Transverse colon (tissue), 4 donors: ENCODE results near the gene SUSD6. TPM values are rescaled to one million over a fixed set of nuclear protein-coding genes. Genes with fewer than 3 reads are reported as not detected.

Source experiments
- DNase-seq: peaks from one replicate; pipeline ENCODE4 v3.0.0-alpha.2; 2019
- H3K27ac ChIP-seq, 4 donors: fragments of 200-600 bp; sonication (generic); 2 replicates each; pipeline ENCODE4 v1.5.1; 2016 to 2018; ENCODE audit warnings: inconsistent platforms in 4 of 4
- H3K27me3 ChIP-seq: fragments of 200-600 bp; sonication (generic); 2 replicates; pipeline ENCODE4 v1.5.1; 2017; ENCODE audit warnings: inconsistent platforms
- H3K36me3 ChIP-seq, 4 donors: fragments of 200-600 bp; sonication (generic); 2 replicates each; pipeline ENCODE4 v1.5.1; 2017 to 2019; ENCODE audit warnings: inconsistent platforms in 4 of 4
- H3K4me1 ChIP-seq, 4 donors: fragments of 200-600 bp; sonication (generic); 2 replicates each; pipeline ENCODE4 v1.5.1; 2017 to 2020; ENCODE audit warnings: inconsistent platforms in 4 of 4
- H3K4me3 ChIP-seq, 4 donors: fragments of 200-600 bp; sonication (generic); 1 replicate in 1 of 4; 2 replicates in 3 of 4; pipeline versions ENCODE4 v1.5.1 to v1.6.1; 2017 to 2019; ENCODE audit warnings: inconsistent platforms in 4 of 4
- H3K9me3 ChIP-seq, 2 donors: fragments of 200-600 bp; sonication (generic); 2 replicates each; pipeline ENCODE4 v1.5.1; 2017 to 2019; ENCODE audit warnings: inconsistent platforms in 2 of 2
- EP300 ChIP-seq: sonication (generic); formaldehyde crosslinking; IDR thresholded peaks from one replicate; pipeline ENCODE4 v1.6.1; 2017; ENCODE audit warnings: antibody characterized with exemption, low read depth
- POLR2A ChIP-seq: fragments of 450-650 bp; IDR thresholded peaks from one replicate; pipeline ENCODE4 v1.6.1; 2016; ENCODE audit warnings: antibody characterized with exemption, mild to moderate bottlenecking, moderate library complexity
- POLR2AphosphoS5 ChIP-seq, 3 donors: sonication (generic); formaldehyde crosslinking; IDR thresholded peaks; one replicate each; pipeline ENCODE4 v1.6.1; 2016; ENCODE audit warnings: antibody characterized with exemption in 3 of 3
- WGBS, 2 donors: methylation state at CpG; one replicate each; pipeline ENCODE4 v1.1.5; 2018; ENCODE audit warnings: low coverage in 1 of 2; 5-methylcytosine and 5-hydroxymethylcytosine counted together
- in situ Hi-C, 4 donors: fragments of 200-750 bp; cut with MboI; loops; one replicate each; pipeline versions ENCODE4 v1.15.0 to v1.15.1; 2017; ENCODE audit warnings: low sequenced_read_pairs in 3 of 4, low pct_ligation_motif_present in 1 of 4, low pct_unique_long_range_greater_than_20kb in 1 of 4
- intact Hi-C: fragments of 100-400 bp; cut with DNase I; formaldehyde crosslinking; loops from one replicate; pipeline ENCODE4 v1.15.1; 2023; ENCODE audit warnings: low total_unique reads
- total RNA-seq, 4 donors: library from RNA; depleted of rRNA; stranded (reverse); fragments of >200 nt; gene quantifications; one replicate each; pipeline ENCODE4 v1.1.0, GENCODE V29; 2016
- TF ChIP-seq, protein P1 (sequence below), 5 experiments: fragments of 200-600 bp in 3 of 5; fragments of 450-650 bp in 2 of 5; sonication (generic) in 3 of 5; IDR thresholded peaks; 1 replicate in 2 of 5; 2 replicates in 3 of 5; pipeline ENCODE4 v1.5.1; 2016 to 2017; ENCODE audit warnings: antibody characterized with exemption in 5 of 5, inconsistent platforms in 3 of 5, mild to moderate bottlenecking in 2 of 5, moderate library complexity in 1 of 5

Gene SUSD6
- total RNA-seq, 4 donors from 2014 or later = 29.1 to 159 (median 95.0) TPM

DNA sequence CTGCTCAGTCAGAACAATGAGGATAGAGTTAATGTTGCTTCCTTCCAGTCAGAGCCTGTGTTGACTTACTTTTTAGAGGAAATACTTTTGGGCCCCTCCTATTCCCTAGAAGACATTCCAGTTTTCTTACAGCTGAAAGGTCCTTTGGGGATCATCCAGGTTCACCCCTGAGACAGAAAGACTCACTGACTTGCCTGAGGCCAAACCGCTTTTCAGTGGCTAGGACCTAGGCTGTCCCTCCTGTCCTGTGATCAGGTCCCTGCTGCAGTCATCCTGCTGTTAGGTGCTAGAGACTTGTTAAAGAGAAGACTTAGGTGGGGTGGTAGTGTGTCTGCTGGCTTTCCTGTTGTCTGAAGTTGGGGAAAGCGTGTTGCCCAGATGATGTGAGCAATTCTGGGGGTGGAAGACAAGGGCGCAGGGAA lies 39.6 kb downstream of the SUSD6 start:
- Histone ChIP-seq H3K27me3 (no peaks in the 10 kb centered on the region), H3K36me3 (no peaks in the 10 kb centered on the region), H3K27ac (peak overlapping the region; percentile 77 to 91 (median 85)), H3K4me1 (peaks cover 58 to 88% (median 77%) of the 10 kb centered on the region in 4 donors), H3K9me3 (no peaks in the 10 kb centered on the region), H3K4me3 (no peak overlapping the region)
- TF ChIP-seq EP300 = no peak
- peak in 1 of 3 donors; percentile 18 for TF ChIP-seq POLR2AphosphoS5 (IDR thresholded peaks at IDR 0.05)
- TF ChIP-seq, protein P1, sequence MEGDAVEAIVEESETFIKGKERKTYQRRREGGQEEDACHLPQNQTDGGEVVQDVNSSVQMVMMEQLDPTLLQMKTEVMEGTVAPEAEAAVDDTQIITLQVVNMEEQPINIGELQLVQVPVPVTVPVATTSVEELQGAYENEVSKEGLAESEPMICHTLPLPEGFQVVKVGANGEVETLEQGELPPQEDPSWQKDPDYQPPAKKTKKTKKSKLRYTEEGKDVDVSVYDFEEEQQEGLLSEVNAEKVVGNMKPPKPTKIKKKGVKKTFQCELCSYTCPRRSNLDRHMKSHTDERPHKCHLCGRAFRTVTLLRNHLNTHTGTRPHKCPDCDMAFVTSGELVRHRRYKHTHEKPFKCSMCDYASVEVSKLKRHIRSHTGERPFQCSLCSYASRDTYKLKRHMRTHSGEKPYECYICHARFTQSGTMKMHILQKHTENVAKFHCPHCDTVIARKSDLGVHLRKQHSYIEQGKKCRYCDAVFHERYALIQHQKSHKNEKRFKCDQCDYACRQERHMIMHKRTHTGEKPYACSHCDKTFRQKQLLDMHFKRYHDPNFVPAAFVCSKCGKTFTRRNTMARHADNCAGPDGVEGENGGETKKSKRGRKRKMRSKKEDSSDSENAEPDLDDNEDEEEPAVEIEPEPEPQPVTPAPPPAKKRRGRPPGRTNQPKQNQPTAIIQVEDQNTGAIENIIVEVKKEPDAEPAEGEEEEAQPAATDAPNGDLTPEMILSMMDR (IDR thresholded peaks at IDR 0.05) = no peak
- intact Hi-C loops = no loop called here
- WGBS, 2 donors = 62 to 79% methylated on average over 2 to 3 of the region's 3 CpGs
- no peak for DNase-seq
- in situ Hi-C loops = no loop called here

DNA sequence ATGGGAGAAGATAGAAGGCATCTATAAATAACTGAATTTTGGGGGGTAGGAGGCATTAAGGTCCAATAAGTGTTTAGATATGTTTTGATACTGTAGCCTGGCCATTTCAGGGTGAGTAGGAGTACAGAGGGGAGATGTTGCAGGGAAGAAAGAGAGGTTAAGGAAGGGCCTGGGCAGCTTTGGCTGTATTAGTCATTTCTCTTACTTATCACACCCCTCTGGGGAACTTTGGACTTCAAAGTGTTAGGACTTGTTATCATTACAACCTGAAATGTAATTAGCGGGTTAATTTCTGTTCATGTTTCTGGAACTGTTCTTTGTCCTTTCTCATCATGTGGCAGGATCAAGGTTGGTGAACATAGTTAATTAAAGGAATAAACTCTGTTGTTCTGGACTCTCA lies 40.3 kb downstream of the SUSD6 start:
- Histone ChIP-seq H3K36me3 (no peaks in the 10 kb centered on the region), H3K4me1 (peaks cover 58 to 93% (median 77%) of the 10 kb centered on the region in 4 donors), H3K4me3 (no peak overlapping the region), H3K9me3 (no peaks in the 10 kb centered on the region), H3K27ac (peak overlapping the region; percentile 77 to 91 (median 85)), H3K27me3 (no peaks in the 10 kb centered on the region)
- TF ChIP-seq, protein P1 (IDR thresholded peaks at IDR 0.05) = no peak
- TF ChIP-seq POLR2AphosphoS5 (IDR thresholded peaks at IDR 0.05) = no peak
- no peak for TF ChIP-seq POLR2A
- in situ Hi-C loops = no loop called here
- intact Hi-C loops = no loop called here
- WGBS, 2 donors = 22 to 33% methylated on average over 1 of the region's 1 CpG
- no peak for DNase-seq

DNA sequence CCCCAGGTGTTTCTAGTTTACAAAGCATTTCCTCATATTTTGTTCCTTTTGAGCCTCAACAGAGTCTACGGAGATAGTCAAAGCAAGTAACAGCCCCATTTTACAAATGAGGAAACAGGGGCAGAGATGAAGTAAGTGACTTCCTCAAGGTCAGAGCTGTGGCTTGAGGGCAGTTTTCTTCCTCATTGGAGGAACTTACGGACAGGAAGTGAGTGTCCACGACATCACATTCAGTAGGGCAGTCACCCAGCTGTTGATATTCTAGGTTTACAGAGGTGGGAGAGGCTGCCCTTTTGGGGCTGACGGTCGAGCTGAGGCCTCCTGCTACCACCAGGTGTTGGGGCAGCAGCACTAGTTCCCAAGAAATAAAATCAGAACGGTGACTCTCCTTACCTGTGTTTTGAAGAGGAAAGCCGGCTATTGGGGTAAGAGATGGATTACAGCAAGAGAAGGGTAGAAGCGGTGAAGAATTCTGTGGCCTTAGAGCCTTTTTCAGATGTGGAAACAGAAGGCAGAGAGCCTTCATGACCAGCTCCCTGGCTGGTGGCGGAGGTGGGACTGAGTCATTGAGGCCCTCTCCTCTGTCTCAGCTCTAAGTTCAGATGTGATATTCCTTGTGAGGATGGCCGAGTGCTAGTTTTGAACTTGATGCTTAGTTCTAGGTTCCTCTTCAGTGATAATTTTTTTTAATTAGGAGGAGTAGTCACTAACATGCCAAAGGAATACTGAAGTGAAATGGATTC lies 41.7 kb downstream of the SUSD6 start:
- DNase-seq = peak; percentile 55
- intact Hi-C loops = no loop called here
- WGBS, 2 donors = 59 to 74% methylated on average over 8 to 10 of the region's 10 CpGs
- Histone ChIP-seq H3K27me3 (no peaks in the 10 kb centered on the region), H3K27ac (peak overlapping the region; percentile 77 to 91 (median 85)), H3K36me3 (no peaks in the 10 kb centered on the region), H3K4me3 (no peak overlapping the region), H3K4me1 (peaks cover 60 to 95% (median 76%) of the 10 kb centered on the region in 4 donors), H3K9me3 (no peaks in the 10 kb centered on the region)
- in situ Hi-C loops = no loop called here
- TF ChIP-seq POLR2AphosphoS5 (IDR thresholded peaks at IDR 0.05) (peak in 2 of 3 donors; percentile 16 to 47), EP300 (no peak)

DNA sequence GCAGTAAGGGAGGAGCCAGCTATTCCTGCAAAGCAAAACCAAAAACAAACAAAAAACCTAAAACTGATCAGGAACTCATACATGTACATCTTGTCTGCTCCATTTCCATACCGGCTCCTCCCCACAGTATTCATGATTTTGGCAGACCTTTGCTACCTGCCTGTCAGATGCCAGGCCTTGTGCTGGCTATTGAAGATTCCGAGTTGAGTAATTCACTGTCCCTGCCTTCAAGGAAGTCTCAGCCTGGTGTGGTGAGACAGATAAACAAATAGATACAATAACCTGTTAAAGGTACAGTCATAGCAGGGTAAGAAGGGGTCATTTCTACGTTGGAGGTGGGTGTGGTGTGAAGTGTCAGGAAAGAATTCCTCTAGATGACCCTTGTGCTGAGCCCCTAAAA lies 42.7 kb downstream of the SUSD6 start:
- intact Hi-C loops = no loop called here

More for the DNA sequence above, 42.7 kb downstream of the SUSD6 start:
- peaks cover 56 to 95% (median 75%) of the 10 kb centered on the region in 4 donors for H3K4me1 ChIP-seq
- peak; percentile 54 for DNase-seq
- H3K36me3 ChIP-seq = no peaks in the 10 kb centered on the region
- H3K4me3 ChIP-seq = no peak overlapping the region
- TF ChIP-seq POLR2A (peak; percentile 26), POLR2AphosphoS5 (IDR thresholded peaks at IDR 0.05) (peak in 2 of 3 donors; percentile 34 to 70), EP300 (no peak)
- TF ChIP-seq, protein P1 (IDR thresholded peaks at IDR 0.05) = no peak
- no peaks in the 10 kb centered on the region for H3K9me3 ChIP-seq
- no peaks in the 10 kb centered on the region for H3K27me3 ChIP-seq
- in situ Hi-C loops = no loop called here
- WGBS, 2 donors = 48% methylated on average over 3 of the region's 3 CpGs; no CpG with 5 or more reads in 1 of the 2 donors
- peak overlapping the region; percentile 77 to 91 (median 85) for H3K27ac ChIP-seq
